MM.1S (cell line): Measurements from ENCODE around the gene LGALS9.

Experiments used
- DNase-seq: peaks from one replicate; pipeline ENCODE4 v3.0.0-alpha.2; 2015
- H2AFZ ChIP-seq: fragments of 300-600 bp; sonication (generic); 2 replicates; pipeline ENCODE4 v1.6.0; 2016; ENCODE audit warnings: antibody characterized with exemption, low read length
- H3F3A ChIP-seq: fragments of 300-600 bp; sonication (generic); 2 replicates; pipeline ENCODE4 v1.6.1; 2016; ENCODE audit warnings: mild to moderate bottlenecking, antibody characterized with exemption, low read length, moderate library complexity, mixed read lengths; ENCODE audit not compliant: insufficient read depth
- H3K27ac ChIP-seq: fragments of 300-600 bp; sonication (generic); 2 replicates; pipeline ENCODE4 v1.5.1; 2016; ENCODE audit warnings: mild to moderate bottlenecking, low read length
- H3K27me3 ChIP-seq: fragments of 300-600 bp; sonication (generic); replicated peaks from 2 replicates; pipeline ENCODE4 v1.6.0; 2016; ENCODE audit warnings: low read length; ENCODE audit not compliant: insufficient read depth
- H3K36me3 ChIP-seq: fragments of 300-600 bp; sonication (generic); replicated peaks from 2 replicates; pipeline ENCODE4 v1.6.1; 2016; ENCODE audit warnings: mild to moderate bottlenecking, low read length, mixed read lengths; ENCODE audit not compliant: insufficient read depth
- H3K4me1 ChIP-seq: fragments of 300-600 bp; sonication (generic); 2 replicates; pipeline ENCODE4 v1.6.1; 2016; ENCODE audit warnings: low read length, mixed read lengths
- H3K4me2 ChIP-seq: fragments of 300-600 bp; sonication (generic); 2 replicates; pipeline ENCODE4 v1.6.0; 2016; ENCODE audit warnings: low read depth, low read length
- H3K4me3 ChIP-seq: fragments of 300-600 bp; sonication (generic); 2 replicates; pipeline ENCODE4 v1.5.1; 2016; ENCODE audit warnings: low read length, mixed read lengths
- H3K79me2 ChIP-seq: fragments of 300-600 bp; sonication (generic); 2 replicates; pipeline ENCODE4 v1.6.1; 2016; ENCODE audit warnings: mixed run types, low read length, mixed read lengths
- H3K9ac ChIP-seq: fragments of 300-600 bp; sonication (generic); 2 replicates; pipeline ENCODE4 v1.6.1; 2016; ENCODE audit warnings: low read length, mixed read lengths
- H3K9me2 ChIP-seq: fragments of 300-600 bp; sonication (generic); replicated peaks from 2 replicates; pipeline ENCODE4 v1.6.1; 2016; ENCODE audit warnings: mild to moderate bottlenecking, low read length, mixed read lengths; ENCODE audit not compliant: insufficient read depth
- H3K9me3 ChIP-seq: fragments of 300-600 bp; sonication (generic); replicated peaks from 2 replicates; pipeline ENCODE4 v1.6.1; 2016; ENCODE audit warnings: mild to moderate bottlenecking, low read length, mixed read lengths; ENCODE audit not compliant: insufficient read depth
- H4K20me1 ChIP-seq: fragments of 300-600 bp; sonication (generic); 2 replicates; pipeline ENCODE4 v1.6.1; 2016; ENCODE audit warnings: mild to moderate bottlenecking, low read length, moderate library complexity, mixed read lengths; ENCODE audit not compliant: insufficient read depth
- EZH2 ChIP-seq: fragments of 300-600 bp; sonication (generic); optimal IDR thresholded peaks from 2 replicates; pipeline ENCODE3; 2017; ENCODE audit warnings: low read depth, mild to moderate bottlenecking, antibody characterized with exemption, low read length, mixed read lengths
- EZH2phosphoT487 ChIP-seq: fragments of 300-600 bp; sonication (generic); IDR thresholded peaks from 2 replicates; pipeline ENCODE4 v1.6.1; 2018; ENCODE audit warnings: antibody characterized with exemption, low read length
- TF ChIP-seq, protein P1 (sequence below): fragments of 300-600 bp; sonication (generic); IDR thresholded peaks from 2 replicates; pipeline ENCODE4 v1.5.1; 2016; ENCODE audit warnings: antibody characterized with exemption, low read length, mixed read lengths

The LGALS9 gene

DNA sequence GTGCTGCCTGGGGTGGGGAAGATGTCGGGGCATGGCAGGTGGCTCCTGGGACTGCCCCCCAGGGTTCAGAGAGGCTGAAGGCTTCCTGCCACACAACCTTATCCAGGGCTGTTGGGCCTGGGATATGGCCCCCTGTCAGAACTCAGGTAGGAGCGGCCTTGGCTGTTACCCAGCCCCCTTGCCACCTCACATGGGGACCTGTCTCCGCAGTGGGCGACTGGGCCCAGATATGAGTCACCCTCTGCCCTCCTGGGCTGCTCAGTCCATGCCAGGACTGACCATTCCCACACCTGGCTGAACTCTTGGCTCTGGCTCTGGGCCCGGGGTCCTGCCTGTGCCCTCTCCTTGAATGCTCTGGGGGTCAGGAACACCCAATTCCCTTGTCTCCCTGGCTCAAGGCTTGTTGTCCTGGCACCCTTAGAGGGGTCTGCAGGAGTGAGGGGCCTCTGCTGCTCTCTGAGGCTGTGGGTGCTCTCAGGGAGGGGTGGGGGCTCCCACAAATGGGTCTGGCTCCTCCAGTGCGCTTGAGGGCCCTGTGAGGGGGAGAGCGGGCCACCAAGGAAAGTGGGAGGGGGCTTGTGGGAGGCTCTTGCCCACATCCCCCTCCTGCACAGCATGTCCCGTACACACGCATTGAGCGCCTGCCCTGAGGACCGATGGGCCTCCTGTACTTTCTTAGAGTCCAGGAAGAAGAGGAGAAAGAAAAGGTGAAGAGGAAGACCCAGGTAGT, 36.0 kb downstream of the LGALS9 start:
- H3K9me3 ChIP-seq: no peaks in the 10 kb centered on the region
- no peak overlapping the region for H3K4me3 ChIP-seq
- no peak overlapping the region for H3K27ac ChIP-seq
- H3F3A ChIP-seq: no peaks in the 10 kb centered on the region
- no peak overlapping the region for H3K9ac ChIP-seq
- H4K20me1 ChIP-seq: no peaks in the 10 kb centered on the region
- no peaks in the 10 kb centered on the region for H3K4me1 ChIP-seq
- H3K79me2 ChIP-seq: no peaks in the 10 kb centered on the region
- no peak overlapping the region for H3K4me2 ChIP-seq
- no peaks in the 10 kb centered on the region for H3K9me2 ChIP-seq
- TF ChIP-seq EZH2: no peak
- TF ChIP-seq EZH2phosphoT487: no peak
- TF ChIP-seq, protein P1, sequence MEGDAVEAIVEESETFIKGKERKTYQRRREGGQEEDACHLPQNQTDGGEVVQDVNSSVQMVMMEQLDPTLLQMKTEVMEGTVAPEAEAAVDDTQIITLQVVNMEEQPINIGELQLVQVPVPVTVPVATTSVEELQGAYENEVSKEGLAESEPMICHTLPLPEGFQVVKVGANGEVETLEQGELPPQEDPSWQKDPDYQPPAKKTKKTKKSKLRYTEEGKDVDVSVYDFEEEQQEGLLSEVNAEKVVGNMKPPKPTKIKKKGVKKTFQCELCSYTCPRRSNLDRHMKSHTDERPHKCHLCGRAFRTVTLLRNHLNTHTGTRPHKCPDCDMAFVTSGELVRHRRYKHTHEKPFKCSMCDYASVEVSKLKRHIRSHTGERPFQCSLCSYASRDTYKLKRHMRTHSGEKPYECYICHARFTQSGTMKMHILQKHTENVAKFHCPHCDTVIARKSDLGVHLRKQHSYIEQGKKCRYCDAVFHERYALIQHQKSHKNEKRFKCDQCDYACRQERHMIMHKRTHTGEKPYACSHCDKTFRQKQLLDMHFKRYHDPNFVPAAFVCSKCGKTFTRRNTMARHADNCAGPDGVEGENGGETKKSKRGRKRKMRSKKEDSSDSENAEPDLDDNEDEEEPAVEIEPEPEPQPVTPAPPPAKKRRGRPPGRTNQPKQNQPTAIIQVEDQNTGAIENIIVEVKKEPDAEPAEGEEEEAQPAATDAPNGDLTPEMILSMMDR: no peak
- no peak for DNase-seq
- H3K27me3 ChIP-seq: peaks cover 10% of the 10 kb centered on the region
- no peak overlapping the region for H2AFZ ChIP-seq
- no peaks in the 10 kb centered on the region for H3K36me3 ChIP-seq

DNA sequence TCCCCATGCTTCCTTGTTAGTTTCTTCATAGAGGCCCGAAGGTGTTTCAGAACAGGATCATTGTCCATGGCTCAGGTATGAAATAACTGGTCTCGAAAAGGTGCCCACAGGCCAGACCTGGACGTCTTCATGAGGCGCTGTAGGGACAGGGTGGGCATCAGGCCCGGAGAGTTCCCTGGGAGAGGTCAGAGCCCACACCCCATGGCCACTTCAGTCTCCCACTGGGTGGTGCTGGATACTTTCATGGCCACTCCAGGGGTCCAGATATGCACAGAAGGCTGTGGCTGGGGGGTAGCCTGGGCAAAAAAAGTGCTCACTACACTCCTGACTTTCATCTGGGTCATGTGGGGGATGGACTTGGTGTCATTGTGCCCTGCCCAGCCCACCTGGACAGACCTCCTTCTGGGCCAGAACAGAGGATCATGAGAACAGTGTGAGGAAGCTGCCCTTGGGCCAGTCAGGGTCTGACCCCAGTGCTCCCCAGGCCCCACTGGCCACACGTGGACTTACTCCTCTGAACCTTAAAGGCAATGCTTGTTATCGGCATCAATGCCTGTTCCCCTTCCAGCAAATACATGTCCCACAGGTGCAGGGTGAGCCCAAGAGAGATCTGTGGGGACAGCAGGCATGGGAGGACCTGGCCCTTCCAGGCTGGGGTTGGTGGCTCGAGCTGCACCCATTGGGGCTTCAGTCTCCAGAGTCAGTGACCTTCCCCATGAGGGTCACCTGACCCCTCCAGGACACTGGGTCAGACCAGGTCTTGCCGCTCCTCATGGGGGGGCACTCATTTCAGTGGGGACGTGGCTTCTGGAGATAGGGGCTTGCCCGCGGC, 36.9 kb downstream of the LGALS9 start:
- Histone ChIP-seq H3K9ac (no peak overlapping the region), H3K4me1 (no peaks in the 10 kb centered on the region), H3K79me2 (no peaks in the 10 kb centered on the region), H3K36me3 (no peaks in the 10 kb centered on the region), H3K9me2 (no peaks in the 10 kb centered on the region), H3K27me3 (peaks cover 10% of the 10 kb centered on the region), H4K20me1 (no peaks in the 10 kb centered on the region), H3K27ac (no peak overlapping the region), H3K4me3 (no peak overlapping the region), H3K9me3 (no peaks in the 10 kb centered on the region), H2AFZ (no peak overlapping the region), H3K4me2 (no peak overlapping the region), H3F3A (no peaks in the 10 kb centered on the region)
- TF ChIP-seq EZH2 (no peak), EZH2phosphoT487 (no peak)
- TF ChIP-seq, protein P1: no peak
- no peak for DNase-seq

DNA sequence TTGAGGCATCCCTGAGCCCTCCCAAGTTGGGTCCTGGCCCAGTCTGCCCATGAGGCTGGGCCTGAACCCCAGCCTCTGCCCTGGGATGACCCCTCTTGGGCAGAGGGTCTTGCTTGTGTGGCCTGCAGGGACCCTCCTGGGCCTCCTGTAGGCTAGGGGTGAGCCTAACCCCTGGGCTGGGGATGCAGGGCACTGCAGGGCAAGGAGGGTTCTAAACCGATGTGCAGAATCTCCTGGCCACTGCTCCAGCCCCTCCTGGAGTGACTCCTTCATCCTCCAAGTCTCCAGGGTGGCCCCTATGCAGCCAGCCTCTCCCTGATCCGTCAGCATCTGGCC, 37.5 kb downstream of the LGALS9 start:
- Histone ChIP-seq H3F3A (no peaks in the 10 kb centered on the region), H3K79me2 (no peaks in the 10 kb centered on the region), H3K9me3 (no peaks in the 10 kb centered on the region), H3K27ac (no peak overlapping the region), H3K4me2 (no peak overlapping the region), H2AFZ (no peak overlapping the region), H3K4me3 (no peak overlapping the region), H3K36me3 (no peaks in the 10 kb centered on the region), H4K20me1 (no peaks in the 10 kb centered on the region), H3K27me3 (peaks cover 10% of the 10 kb centered on the region), H3K9me2 (no peaks in the 10 kb centered on the region), H3K4me1 (no peaks in the 10 kb centered on the region), H3K9ac (no peak overlapping the region)
- TF ChIP-seq EZH2phosphoT487: no peak
- TF ChIP-seq, protein P1: no peak
- no peak for TF ChIP-seq EZH2
- DNase-seq: no peak
